ENCODE results near the gene LAMB1.

Gene LAMB1

DNA sequence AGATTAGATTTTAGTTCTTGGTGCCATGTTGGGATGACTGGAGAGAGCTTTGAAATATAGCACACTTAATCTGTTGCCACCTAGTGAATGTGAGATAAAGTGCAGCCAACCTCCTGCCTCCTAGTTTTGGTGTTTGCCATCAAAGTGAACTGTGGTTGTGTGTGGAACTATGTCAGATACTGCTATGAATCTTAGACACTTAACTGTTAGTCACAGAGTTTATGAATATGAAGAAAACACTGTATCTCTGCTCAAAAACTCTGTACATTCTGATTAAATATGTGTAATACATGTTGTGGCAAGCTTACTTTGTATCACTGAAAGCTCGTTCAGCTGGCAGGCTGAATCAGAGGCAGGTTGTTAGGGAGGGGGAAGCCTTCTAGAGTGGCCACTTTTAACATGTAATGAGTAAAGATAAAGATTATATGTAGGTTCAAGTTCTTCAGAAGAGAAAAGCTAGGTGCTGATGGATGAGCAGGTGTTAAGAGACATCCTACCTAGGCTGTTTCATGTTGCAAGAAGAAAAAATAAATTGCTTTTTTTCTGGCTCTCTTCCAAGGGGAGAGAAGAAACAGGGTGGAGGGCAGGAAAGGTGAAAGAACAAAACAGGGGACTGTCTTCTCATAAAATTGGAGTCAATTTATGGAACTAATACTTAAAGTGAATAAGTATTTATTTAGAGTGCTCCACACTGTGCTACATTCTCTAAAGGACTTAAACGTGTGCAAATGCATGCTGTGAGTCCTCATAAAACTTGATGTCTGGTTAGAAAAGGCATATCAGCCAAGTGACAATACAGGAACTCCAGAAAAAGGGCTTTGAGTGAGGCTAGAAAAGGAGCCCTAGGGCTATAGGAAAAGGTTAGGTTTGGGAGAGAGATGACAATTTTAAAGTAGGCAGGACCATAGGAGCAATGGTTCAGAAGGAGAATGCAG lies 14.1 kb upstream of the LAMB1 start:
- no peak for DNase-seq

DNA sequence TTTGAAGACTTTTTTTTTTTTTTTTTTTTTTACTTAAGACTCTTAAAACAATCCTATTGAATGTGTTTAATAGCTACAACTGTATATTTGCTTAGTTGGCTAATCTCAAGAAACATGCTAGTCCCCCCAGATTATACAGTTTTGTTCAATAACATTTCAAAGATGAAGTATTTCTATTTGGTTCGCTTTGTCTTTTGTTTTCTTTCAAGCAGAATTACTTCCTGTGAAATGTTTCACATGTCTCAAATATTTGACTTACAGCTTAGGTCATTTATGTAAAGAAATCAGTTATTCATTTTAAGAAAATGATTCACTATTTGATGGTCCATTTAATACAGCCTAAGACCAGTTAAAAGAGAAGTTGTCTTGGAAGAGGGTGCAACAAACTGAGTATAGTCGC lies 12.8 kb upstream of the LAMB1 start:
- no peak for DNase-seq

DNA sequence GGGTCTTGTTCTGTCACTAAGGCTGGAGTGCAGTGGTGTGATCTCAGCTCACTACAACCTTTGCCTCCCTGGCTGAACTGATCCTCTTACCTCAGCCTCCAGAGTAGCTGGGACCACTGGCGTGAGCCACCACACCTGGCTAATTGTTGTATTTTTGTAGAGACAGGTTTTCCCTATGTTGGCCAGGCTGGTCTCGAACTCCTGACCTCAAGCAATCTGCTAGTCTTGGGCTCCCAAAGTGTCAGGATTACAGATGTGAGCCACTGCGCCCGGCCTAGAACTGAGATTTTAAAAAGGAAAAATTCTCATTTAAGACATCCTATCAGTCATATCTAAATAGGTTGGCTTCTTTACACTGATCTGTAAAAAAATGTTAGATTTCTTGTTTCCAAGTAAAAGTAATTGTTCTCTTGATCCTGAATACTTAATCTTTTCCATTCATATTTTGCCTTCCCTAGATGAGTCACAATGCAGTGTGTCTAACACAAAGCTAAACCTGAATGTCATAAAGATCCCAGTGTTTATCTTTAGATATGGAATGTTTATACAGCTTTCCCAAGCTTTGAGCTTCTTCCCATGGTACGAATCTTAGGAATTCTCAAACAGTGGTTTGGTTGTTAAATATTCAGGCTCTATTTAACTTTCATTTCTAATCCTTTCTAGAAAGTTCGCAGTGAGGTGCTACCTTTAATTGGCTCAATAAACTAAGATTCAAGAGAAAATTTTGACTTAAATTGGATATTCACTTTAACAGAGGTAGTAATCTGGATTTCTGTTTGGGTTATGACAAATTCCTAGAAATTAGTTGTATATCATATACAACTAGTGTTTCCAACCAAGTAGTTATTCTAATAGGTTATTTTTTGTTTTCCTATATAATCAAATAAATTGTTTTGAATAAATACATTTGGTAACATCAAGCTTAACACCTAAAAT lies 12.1 kb upstream of the LAMB1 start:
- DNase-seq, result no peak

DNA sequence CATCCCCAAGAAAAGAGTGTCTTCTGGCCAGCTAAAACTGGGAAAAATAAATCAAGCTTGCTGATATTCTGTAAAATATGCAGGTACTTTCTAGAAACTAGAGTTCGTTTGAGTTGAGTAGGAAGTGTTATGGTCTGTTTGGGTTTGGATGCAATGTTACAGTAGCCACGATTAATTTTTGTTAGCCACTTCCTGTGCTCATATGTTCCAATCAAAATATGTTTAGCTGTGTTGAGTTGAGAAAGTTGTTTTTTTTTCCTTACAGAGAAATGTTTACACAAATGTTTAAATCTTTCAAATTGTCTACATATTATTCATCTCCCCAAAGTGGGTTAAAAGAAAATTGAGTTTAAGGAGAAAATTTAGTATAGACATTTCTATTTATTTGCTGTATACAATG lies 11.3 kb upstream of the LAMB1 start:
- no peak for DNase-seq

DNA sequence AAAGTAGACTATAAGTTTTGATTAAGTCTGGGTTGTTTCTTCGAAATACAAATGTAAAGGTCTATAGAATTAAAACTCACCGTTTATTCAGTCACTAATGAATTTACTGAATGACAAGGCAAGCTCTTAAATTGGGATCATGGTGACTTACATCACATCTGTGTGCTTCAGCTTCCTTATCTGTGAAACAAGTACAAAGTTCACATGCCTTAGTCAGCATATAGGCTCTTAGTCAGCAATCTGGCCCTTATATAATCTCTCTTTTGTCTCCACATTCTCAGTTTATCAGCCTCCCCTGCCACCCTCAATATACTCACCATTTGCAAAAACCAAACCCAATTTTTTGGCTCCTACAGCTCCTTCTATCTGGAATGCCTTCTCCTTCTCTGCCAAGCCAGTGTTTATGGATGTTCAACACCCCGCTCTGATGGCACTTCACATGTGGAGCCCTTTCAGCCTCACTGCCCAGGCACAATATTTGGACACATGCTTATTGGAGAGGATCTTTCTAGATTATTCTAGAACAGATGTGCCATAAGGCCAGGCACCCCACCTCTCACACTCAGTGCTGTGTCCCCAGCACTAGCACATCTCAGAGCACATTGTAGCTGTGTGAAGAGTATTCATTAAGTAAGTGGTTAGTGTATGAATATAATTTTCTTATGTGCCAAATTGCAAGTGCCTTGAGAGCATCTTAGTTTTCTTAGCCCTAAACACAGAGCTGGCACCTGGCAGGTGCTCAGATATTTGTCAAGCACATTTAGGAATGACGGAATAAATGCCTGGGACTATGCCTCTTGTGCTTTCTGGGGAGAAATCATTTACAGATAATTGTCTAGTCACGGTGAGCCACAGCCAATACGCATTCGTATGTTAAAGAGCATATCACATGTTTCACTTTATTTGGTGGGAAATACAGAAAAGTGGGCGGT lies 9.8 kb upstream of the LAMB1 start:
- no peak for DNase-seq

DNA sequence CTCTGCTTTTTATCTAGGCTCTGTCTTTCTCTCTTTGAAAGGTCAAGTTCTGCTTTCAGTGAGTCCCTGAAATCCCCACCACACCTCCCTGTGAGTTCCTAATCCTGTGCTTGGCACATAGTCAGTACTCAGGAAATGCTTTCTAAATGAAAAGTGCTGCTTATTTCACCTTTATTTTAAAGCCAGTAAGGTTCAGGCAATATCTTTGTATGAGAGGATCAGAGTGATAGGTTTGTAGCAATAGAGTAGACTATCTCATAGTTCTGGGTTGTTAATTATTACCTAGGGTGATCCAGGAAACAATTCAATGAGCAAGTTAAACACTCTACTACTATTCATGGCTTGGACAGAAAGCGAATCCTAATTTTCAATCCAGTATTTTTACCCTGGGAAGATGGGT lies 7.4 kb upstream of the LAMB1 start:
- DNase-seq, result no peak

DNA sequence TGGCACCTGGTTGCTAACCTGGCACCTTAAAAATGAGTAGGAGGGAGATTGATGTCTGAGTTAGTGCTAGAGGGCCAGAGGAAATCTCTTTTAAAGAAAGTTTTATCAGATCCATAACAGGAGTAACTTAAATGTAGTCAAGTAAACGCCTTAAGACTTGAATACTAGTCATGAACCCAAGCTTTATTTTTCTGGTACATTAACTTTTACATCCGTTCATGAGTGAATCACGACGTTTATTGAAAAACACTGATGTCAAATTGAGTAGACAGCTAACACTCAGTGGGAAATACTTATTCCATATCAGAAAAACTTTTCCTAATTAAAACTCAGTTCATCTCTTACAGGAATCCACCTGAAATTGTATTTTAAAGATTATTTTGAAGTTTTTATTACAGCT lies 6.9 kb upstream of the LAMB1 start:
- no peak for DNase-seq

DNA sequence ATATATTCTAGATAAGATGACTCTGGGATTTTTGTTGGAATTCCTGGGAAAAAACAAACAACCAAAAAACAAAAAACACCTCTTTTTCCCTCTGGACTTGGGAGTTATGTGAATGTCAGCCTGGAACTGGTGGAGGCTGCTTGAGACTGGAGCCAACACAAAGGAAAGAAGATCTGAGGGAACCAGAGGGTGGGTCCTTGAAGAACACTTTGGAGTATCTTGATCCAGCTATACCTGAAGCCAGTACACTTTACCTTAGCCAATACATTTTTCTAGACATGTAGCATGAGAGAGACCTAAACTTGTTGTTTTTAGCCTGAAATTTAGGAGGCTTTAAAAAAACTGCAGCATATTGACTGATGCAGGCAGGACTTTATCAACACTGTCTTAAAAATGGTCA lies 5.9 kb upstream of the LAMB1 start:
- DNase-seq, result no peak

DNA sequence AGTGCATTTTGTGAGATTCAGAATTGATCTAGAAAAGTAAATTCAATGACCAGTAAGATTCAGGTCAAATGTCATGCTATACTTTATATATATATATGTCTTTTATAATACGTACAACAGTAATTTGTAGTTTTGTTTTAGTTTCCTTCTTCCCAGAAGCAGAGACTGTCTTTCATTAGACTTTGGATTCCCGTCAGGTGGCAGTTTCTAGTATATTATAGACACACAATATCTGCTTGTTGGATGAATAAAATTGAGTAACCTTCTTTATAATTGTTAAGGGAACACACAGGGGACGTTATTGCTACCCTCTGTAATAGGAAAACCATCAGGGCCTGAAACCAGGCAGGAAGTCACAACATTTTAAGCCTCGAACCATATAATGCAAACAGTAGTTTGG lies 5.3 kb upstream of the LAMB1 start:
- no peak for DNase-seq

DNA sequence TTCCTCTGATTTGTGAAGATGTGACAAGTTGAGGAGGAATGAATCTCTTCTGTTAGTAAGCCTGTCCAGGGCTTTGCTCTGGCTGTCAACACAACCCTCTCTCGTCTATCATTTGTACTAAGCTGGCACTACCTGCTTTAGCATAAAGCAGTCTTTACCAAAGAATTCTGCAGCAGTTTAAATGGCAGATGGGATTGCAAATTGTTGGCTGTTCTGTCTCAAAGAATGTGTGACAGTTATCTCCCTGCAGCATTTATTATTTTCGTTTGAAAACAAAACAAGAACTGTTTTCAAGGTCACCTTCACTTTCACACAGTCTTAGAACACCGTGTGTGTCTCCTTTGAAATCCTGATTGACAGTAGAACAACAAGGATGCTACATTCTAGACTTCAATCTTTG lies 4.8 kb upstream of the LAMB1 start:
- no peak for DNase-seq

DNA sequence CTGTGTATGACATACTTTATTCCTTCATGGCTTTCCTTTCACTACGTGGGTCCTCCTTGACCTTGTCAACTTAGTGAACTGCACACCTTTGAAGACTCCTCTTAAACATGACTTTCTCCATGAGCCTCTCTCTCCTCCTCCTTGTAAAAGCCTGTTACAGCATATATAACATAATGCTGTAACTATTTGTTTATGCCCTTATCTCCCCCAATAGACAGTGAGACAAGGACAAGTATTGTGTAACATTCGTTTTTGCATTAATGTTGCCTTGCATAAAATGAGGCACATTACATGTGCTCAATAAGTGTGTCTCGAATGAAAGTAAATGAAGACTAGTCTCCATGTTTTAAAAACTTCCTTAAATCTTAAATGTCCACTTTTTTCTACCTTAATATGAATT lies 4.3 kb upstream of the LAMB1 start:
- no peak for DNase-seq

DNA sequence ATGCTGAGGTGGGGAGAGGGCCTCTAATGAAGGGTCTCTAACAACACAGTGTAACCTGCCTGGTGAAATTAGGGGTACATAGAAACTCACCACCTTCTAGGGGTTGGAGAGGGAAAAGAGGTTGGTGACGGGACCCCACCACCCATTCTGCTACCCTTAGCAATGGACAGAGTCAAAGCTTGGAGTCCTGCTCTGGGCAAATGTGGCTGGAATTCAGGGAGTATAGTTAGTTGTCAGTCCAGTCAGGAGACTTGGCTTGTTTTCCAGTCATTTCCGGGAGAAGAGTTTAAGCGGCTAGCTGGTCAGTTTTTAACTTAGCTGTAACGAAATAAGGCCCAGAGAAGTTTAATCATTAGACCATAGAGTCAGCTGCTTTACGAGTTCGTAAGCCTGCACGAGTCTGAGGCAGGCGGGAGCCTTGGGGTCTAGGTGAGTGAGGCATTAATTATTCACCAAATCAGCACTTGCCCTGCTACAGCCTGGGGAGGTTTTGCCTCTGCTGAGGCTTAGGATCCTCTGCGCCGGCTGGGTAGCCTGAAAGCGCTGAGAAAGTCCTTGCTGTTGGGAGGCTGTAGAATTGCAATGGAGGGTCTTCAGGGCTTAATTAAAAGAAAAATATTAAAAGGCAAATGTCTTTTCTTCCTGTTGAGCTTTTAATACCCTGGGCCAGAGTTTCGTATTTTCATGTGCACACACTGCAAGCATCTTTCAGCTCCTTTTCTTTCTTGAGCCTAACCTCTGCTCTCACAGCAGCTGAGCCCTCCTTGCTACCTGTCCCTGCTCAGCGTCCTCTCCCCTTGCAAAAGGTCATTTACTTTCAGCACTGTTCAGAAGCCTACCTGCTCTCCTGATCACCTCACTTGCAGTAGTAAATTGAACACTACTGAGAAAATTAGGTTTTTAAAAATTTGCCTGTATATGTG lies 1.5 kb upstream of the LAMB1 start:
- DNase-seq, result no peak

DNA sequence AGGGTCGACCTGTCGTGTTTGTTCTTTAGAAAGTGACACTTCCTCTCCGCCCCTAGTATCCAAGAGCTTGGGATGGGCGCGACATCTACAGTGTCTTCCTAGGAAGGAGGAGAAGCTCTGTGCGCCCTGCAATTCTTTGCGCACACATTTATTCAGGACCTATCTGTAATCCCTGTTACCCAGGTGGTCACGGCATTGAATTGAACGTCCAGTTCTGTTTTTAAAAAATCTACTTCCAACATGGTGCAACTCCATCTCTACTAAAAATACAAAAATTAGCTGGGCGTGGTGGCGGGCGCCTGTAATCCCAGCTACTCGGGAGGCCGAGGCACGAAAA lies 606 bp upstream of the LAMB1 start:
- DNase-seq, result no peak

DNA sequence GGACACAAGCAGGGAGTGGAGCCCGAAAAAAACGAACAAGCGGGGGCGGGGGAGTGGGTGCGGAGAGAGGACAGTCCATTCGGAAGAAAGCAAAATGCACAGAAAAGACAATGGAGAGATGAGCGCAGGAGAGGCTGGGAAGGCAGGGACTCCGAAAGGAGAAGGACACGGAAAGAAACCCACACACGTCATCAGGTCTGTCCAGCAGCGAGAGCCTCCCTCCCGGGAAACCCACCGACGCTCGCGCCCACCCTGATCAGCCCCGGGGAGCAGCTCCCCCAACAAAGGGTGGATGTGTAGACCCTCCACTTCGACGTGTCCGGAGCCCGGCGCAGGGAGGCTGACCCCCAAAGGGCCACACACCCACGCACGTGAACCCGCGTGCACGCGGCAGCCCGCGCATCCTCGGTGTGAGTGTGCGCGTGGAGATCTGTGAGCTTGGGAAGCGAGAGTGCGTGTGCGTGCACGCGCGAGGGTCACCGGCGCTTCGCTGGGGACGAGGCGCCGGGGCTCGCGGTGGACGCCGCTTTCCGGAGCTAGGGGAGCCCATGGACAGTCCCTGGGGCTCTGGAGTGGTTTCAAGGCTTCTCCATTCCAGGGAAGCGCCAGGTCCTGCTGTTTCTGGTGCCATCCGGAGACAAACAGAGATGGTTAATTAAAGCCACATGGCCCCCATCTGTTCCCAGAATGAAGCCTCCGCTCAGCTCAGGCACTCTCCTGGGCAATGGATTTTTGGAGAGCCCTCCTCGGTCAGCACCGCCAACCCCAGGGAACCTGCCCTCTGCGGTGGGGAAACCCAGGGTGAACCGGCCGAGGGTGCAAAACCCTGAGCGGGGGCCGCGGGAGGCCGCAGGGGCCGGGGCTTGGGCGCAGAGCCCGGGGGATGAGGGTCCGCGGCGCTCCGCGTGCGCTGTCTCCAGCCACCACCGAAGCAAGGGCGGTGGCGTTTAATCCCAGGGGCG lies 916 bp downstream of the LAMB1 start:
- DNase-seq, result no peak

DNA sequence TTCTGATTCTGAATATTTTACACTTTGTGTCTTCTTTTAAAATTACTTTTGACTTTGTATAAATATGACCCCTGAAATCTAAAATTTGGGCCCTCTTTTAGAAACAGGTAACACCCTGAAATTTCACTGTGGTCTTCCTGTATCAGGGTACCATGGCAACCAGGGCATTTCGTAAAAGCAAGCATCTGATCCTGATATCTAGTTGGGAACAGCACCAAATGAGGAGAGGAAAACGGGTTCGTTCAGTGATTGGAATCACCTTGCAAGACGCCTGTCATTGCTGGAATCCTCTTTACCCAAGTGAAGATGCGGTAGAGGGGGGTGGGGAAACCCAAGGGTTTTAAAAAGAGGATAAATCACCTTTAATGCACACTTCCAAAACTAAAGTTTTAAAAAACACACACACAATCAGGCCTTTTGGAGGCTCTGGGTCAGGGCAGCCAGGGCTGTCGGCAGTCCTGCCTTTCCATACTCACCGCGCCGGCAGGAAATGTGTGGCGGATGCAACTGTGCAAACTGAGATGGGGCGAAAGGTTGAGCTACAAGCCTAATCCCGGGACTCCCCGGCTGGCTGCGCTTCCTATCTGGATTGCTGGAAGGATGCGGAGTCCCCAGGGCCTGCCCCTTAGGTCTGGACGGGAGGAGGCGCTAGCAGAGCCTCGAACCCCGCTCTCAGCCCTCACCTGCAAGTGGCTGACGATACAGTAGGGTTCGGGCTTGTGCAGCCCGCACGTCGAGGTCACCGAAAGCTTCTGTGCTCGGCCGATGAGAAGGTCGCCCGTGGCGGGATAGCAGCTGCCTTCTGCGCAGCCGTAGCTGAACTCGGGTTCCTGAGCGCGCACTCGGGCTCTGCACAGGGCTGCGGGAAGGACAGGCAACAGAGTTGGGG lies 1.8 kb downstream of the LAMB1 start:
- DNase-seq, result no peak

DNA sequence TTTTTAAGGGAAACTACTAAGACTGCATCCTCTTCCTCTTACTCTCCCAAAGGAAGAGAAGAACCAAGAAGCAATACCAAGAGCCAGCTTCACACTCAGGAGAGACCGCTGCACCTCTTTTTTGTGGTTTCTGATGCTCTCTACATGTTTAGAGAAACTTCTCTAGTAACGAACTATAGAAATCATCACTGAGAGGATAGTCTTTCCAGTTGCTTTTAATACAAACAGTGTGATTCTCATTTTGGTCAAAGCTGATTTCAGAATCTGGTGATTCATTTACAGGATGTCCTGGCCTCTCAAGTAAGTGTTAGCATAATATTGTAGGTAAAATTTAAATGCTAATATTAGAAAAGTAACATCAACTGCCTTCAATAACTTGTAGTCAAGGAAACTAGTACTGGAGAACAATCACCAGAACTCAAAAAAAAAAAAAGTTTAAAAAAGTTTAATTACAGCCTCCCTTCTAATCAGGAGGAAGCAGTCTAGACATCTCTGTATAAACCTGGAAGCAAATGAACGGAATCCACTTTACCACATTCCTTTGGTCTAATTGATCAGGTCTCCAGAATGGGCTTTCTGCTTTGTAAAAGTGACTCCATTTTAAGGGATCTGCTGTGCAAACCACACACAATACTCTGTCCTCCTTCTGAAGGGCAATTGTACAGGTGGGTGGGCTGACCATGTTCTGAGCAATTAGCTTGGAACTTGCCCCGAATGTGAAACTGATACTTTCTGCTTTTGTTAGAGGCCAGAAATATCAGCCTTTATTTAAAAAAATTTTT lies 3.0 kb downstream of the LAMB1 start:
- DNase-seq, result no peak

DNA sequence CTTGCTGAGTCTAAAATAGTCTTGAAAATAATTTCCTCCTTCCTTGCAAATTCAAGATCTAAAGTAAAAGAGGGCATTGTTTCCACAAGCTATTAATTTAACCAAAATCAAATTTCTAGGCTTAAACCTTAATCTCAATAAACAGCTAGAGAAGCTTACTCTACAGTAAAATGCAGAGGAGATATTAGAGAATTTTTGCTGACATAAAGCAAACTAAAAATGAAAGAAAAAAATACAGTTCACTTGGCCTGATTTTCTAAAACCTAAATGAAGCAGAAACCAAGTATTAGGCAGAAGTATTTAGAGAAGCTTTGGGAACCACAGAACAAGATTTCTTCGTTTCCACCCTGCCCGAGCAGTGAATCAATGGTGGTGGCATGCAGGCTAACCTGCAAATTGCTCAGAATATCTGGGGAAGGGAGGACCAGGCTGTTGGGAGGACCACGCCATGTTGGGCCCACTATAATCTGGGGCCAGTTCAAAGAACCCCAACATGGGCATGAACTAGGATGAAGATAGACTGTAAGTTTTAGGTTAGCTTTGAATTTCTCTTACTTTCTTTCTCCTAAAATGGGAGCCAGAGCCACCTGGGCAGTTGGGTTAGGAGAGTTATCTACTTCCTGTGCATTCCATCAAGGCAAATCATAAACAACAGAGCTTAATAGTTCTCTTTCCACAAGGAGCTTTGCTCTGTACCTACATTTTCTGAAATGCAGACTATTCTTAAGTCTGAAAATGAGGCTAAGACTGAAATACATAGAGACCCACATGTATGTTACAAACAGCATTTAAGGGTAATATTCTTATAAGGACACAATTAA lies 4.1 kb downstream of the LAMB1 start:
- DNase-seq, result no peak

DNA sequence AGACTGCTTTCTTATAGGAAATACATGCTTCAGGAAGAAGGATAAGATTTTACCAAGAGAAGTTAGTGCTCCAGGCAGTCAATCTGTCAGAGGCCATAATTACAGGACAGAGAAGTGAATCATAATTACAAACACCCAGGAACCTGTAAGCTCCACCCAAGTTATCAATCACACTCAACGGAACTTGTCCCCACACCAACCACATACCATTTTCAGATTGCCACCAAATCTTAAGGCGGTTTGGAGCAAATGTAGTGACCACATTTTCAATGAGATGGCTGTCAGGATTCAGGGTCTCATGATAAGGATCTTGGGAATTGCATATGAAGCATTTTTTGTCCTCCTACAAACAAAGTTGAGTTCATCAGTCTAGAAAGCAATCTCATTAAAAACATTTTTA lies 4.8 kb downstream of the LAMB1 start:
- DNase-seq, result no peak
